ENCODE measurements around the gene CNKSR2.

Gene CNKSR2

DNA sequence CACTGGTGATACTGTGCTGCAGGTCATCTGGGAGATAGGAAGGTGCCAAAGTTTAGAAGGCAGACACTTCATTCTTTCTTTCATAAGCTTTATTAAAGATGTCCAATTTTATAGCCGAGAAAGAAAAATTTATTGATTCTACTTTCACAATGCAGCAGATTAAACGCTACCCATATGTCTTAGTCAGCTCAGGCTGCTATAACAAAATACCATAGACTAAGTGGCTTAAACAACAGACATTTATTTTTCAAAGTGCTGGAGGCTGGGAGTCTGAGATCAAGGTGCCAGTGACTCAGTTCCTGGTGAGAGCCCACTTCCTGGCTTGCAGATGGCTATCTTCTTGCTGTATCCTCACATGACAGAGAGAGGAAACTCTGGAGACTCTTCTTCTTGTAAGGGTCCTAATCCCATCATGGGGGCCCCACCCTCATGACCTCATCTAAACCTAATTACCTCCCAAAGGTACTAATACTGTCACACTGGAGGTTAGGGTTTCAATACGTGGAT is 317.3 kb downstream of the CNKSR2 start:
- DNase-seq = no peak

DNA sequence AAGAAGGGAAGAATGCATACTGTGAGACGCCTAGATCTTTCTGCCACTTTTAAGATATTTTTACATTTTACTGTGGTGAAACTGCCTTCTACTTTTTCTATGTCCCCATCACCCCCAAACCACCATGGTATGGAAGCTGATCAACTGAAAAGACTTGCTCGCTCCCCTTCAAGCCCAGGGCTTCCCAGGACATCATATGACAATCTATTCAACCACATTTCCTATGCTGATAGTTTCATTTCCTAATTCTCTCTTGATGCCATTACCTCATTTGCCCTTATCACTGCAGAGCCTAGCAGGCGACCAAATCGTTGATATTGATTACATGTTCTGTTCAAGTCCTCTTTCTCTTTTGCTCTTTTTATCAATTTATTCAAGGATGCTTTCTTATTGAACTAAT is 324.1 kb downstream of the CNKSR2 start:
- no peak for DNase-seq

DNA sequence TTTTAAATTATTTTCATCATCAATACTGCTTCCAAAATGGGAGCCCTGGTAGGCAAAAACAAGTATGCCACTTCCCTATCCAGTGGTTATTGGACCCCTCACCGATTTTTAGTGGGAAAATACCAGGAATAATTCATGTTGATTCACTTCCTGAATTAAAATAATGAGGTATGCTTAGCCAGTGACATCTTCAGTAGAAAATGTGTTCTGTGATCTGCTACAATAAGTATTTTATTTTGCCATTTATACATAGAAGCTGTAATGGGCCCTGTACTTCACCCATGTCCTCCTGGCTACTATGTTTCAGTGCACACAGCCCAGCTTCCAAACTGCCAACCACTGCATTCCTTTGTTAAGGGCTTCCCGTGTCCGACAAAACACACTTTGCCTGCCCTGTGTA is 324.9 kb downstream of the CNKSR2 start:
- no peak for DNase-seq

DNA sequence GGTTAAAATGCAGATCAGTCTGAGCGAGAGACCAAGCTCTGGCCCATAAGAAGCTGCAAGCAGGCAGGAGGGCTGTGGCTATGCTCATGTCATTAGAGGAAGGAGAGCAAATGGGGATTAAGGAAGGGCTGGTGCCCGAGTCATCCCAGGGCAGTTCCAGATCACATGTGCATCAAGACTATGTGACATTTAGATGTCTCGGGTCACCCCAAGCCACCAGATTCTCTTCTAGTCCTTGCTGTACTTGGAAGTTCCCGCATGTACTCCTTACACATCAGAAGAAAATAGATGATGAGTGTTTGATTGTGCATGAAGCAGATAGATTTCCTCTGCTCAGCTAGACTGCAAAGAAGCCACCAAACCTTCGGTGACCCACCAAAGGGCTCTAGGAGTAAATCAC is 326.1 kb downstream of the CNKSR2 start:
- DNase-seq = no peak

DNA sequence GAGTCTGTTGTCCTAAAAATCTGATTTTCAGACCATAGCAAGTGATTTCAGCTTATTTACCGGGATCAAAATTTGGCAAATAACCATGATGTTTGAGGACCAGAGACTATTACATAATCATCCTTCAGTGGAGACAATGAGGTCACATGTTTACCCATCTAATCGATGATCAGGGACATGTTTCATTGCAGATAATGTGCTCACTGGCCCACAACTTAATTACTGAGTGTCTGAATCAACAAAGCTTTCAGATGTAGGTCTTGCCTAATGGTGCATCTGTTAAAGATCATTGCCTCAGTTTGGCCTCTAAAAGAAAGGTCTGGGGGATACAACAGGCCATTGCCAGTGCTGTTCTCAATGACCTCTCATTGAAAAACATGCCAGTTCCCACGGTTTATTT is 326.7 kb downstream of the CNKSR2 start:
- DNase-seq = no peak

DNA sequence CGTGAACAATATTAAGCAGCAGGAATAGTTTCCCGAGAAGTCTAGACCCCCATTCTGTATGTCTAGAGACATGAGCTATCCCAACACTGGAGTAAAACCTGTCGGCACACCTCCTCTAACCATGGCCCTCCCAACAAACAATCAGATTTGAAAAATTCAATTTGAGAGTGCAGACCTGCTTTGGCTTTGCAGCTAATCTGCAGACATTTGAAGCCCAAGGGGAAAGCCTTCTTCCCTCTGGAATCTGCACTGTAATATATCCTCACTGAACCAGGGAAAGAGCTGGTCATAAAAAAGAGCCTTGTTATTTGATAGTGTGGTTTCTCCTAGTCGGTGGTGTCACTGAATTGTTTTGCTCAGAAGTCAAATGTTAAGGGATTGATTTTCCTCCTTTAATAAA is 328.5 kb downstream of the CNKSR2 start:
- DNase-seq = no peak
